GM10266 (cell line): ENCODE data around the gene CFB.

ENCODE experiments used
- DNase-seq: peaks from one replicate; pipeline ENCODE4 v3.0.0; 2012; ENCODE audit errors: extremely low spot score
- CTCF ChIP-seq: IDR thresholded peaks from 2 replicates; pipeline ENCODE4 v1.5.1; 2012; ENCODE audit warnings: mild to moderate bottlenecking, low read depth; ENCODE audit not compliant: control insufficient read depth, insufficient read depth; ENCODE audit errors: missing control alignments

The CFB gene

GRCh38 chr6:31899882-31900722 is 45.8 kb upstream of the CFB start:
- no peak for TF ChIP-seq CTCF
- DNase-seq, result no peak

- TF ChIP-seq CTCF, result no peak
- DNase-seq, result no peak
Observed at GRCh38 chr6:31900917-31901414, 44.9 kb upstream of the CFB start.

GRCh38 chr6:31901415-31901952 is 44.4 kb upstream of the CFB start:
- DNase-seq, result peak; percentile 88
- no peak for TF ChIP-seq CTCF

GRCh38 chr6:31901953-31902643 is 43.8 kb upstream of the CFB start, which contains the start of gene ZBTB12:
Gene ZBTB12, minus strand, starts transcription at chr6:31902086. Its CDS starts 781 bp downstream, at chr6:31901305.
- TF ChIP-seq CTCF, result no peak
- peak; percentile 98 for DNase-seq

- no peak for DNase-seq
- no peak for TF ChIP-seq CTCF
Observed at GRCh38 chr6:31903957-31904356, 41.9 kb upstream of the CFB start.

- no peak for TF ChIP-seq CTCF
Observed at GRCh38 chr6:31905041-31905440, 40.9 kb upstream of the CFB start.

More at GRCh38 chr6:31905041-31905440, 40.9 kb upstream of the CFB start:
- DNase-seq, result no peak
